Stomach smooth muscle (tissue), 2 donors: Measurements from ENCODE around the gene ZKSCAN1.
"Not testable (repeated sequence)": the region's sequence is repeated elsewhere in the genome, so short reads cannot be mapped to it uniquely, and the experiment has no call there.

Experiments
- H3K27ac ChIP-seq: one replicate; pipeline ENCODE4 v1.7.0; 2013; ENCODE audit warnings: mild to moderate bottlenecking, low read length, inconsistent platforms
- H3K27me3 ChIP-seq, 2 donors: one replicate each; pipeline ENCODE4 v1.7.0; 2013; ENCODE audit warnings: low read length in 2 of 2; ENCODE audit not compliant: insufficient read depth in 2 of 2, control insufficient read depth in 1 of 2
- H3K36me3 ChIP-seq, 2 donors: one replicate each; pipeline ENCODE4 v1.7.0; 2013; ENCODE audit warnings: low read length in 2 of 2; ENCODE audit not compliant: control insufficient read depth in 2 of 2, insufficient read depth in 2 of 2
- H3K4me1 ChIP-seq: one replicate; pipeline ENCODE4 v1.7.0; 2013; ENCODE audit warnings: low read length; ENCODE audit not compliant: control insufficient read depth, insufficient read depth
- H3K4me3 ChIP-seq, 2 donors: one replicate each; pipeline ENCODE4 v1.7.0; 2013; ENCODE audit warnings: low read length in 2 of 2
- H3K9ac ChIP-seq, 2 donors: one replicate each; pipeline ENCODE4 v1.7.0; 2013; ENCODE audit warnings: low read length in 2 of 2, mild to moderate bottlenecking in 1 of 2
- H3K9me3 ChIP-seq, 2 donors: one replicate each; pipeline ENCODE4 v1.7.0; 2013; ENCODE audit warnings: low read length in 2 of 2; ENCODE audit not compliant: control insufficient read depth in 2 of 2
- donor health status: healthy.
- donor health status: Pancreatic carcinoma.

Gene ZKSCAN1

GRCh38 chr7:99981066-99981465 is 34.3 kb upstream of the ZKSCAN1 start:
- not testable (repeated sequence) for H3K9me3 ChIP-seq, H3K27me3 ChIP-seq, H3K9ac ChIP-seq, H3K4me1 ChIP-seq, H3K36me3 ChIP-seq, H3K27ac ChIP-seq, H3K4me3 ChIP-seq

GRCh38 chr7:99984593-99984992 is 30.8 kb upstream of the ZKSCAN1 start:
- Histone ChIP-seq H3K9me3 (no peaks in the 10 kb centered on the region), H3K4me3 (no peak overlapping the region), H3K9ac (no peak overlapping the region), H3K4me1 (no peaks in the 10 kb centered on the region), H3K27me3 (peaks cover 0 to 3% of the 10 kb centered on the region in 2 donors), H3K36me3 (no peaks in the 10 kb centered on the region), H3K27ac (no peak overlapping the region)

DNA sequence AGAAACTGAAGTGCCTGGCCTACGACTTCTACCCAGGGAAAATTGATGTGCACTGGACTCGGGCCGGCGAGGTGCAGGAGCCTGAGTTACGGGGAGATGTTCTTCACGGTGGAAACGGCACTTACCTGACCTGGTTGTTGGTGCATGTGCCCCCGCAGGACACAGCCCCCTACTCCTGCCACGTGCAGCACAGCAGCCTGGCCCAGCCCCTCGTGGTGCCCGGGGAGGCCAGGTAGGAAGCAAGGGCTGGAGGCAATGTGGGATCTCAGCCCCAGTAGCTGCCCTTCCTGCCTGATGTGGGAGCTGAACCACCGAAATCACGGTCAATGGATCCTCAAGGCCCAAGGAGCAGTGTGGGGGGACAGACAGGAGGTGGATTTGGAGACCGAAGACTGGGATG is 28.1 kb upstream of the ZKSCAN1 start:
- H3K9me3 ChIP-seq, H3K36me3 ChIP-seq, H3K27ac ChIP-seq, H3K4me3 ChIP-seq, H3K27me3 ChIP-seq, H3K9ac ChIP-seq, H3K4me1 ChIP-seq: not testable (repeated sequence)

- H3K36me3 ChIP-seq: no peaks in the 10 kb centered on the region
- no peaks in the 10 kb centered on the region for H3K9me3 ChIP-seq
- H3K27me3 ChIP-seq: peaks cover 0 to 3% of the 10 kb centered on the region in 2 donors
- no peak overlapping the region for H3K4me3 ChIP-seq
- no peak overlapping the region for H3K27ac ChIP-seq
- H3K9ac ChIP-seq: no peak overlapping the region
- H3K4me1 ChIP-seq: peaks cover 8% of the 10 kb centered on the region
Measured at GRCh38 chr7:99987846-99988245, 27.6 kb upstream of the ZKSCAN1 start.

DNA sequence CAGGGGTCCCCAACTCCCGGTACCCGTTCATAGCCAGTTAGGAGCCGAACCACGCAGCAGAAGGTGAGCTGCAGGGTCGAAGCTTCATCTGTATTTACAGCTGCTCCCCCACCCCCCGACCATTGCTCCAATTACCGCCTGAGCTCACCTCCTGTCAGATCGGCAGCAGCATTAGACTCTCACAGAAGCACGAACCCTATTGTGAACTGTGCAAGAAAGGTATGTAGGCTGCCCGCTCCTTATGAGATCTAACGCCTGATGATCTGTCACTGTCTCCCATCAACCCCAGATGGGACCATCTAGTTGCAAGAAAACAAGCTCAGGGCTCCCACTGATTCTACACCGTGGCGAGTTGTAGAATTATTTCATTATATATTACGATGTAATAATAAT is 24.9 kb upstream of the ZKSCAN1 start:
- H3K36me3 ChIP-seq: no peaks in the 10 kb centered on the region
- H3K4me1 ChIP-seq: peaks cover 13% of the 10 kb centered on the region
- H3K27me3 ChIP-seq: peaks cover 0 to 3% of the 10 kb centered on the region in 2 donors
- no peaks in the 10 kb centered on the region for H3K9me3 ChIP-seq
- peak overlapping the region; percentile 29 to 42 for H3K9ac ChIP-seq
- H3K27ac ChIP-seq: no peak overlapping the region
- peak overlapping the region; percentile 12 to 59 for H3K4me3 ChIP-seq

DNA sequence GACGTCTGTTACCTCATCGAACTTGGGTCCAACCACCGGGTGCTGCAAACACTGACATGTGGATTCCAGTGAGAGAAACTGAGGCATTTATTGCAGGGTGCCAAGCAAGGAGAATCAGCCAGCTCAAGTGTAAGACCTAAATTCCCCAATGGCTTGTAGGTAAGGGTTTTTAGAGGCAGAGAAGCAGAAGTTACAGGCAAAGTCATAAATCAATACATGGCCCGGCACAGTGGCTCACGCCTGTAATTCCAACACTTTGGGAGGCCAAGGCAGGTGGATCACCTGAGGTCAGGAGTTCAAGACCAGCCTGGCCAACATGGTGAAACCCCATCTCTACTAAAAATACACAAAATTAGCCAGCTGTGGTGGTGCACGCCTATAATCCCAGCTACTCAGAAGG is 23.9 kb upstream of the ZKSCAN1 start:
- not testable (repeated sequence) for H3K9me3 ChIP-seq, H3K27ac ChIP-seq, H3K9ac ChIP-seq, H3K27me3 ChIP-seq, H3K4me3 ChIP-seq, H3K36me3 ChIP-seq
- peaks cover 13% of the 10 kb centered on the region for H3K4me1 ChIP-seq

DNA sequence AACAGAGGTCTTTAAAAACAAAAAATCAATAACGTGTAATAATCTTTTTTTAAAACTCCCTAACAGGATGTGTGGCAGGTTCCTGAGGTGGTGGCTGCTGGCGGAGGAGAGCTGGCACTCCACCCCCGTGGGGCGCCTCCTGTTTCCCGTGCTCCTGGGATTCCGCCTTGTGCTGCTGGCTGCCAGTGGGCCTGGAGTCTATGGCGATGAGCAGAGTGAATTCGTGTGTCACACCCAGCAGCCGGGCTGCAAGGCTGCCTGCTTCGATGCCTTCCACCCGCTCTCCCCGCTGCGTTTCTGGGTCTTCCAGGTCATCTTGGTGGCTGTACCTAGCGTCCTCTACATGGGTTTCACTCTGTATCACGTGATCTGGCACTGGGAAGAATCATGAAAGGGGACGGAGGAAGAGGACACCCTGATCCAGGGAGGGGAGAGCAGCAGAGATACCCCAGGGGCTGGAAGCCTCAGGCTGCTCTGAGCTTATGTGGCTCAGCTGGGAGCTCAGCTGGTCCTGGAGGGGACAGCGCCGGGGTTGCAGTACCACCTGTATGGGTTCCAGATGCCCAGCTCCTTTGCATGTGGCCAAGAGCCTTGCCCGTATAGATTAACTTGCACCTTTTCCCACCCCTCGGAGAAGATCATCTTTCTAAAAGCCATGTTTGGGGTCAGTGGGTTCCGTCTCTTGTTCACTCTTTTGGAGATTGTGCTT is 22.9 kb upstream of the ZKSCAN1 start:
- H3K4me3 ChIP-seq: no peak overlapping the region
- peaks cover 16% of the 10 kb centered on the region for H3K4me1 ChIP-seq
- H3K27ac ChIP-seq: no peak overlapping the region
- no peaks in the 10 kb centered on the region for H3K9me3 ChIP-seq
- H3K36me3 ChIP-seq: no peaks in the 10 kb centered on the region
- no peak overlapping the region for H3K9ac ChIP-seq
- H3K27me3 ChIP-seq: no peaks in the 10 kb centered on the region

DNA sequence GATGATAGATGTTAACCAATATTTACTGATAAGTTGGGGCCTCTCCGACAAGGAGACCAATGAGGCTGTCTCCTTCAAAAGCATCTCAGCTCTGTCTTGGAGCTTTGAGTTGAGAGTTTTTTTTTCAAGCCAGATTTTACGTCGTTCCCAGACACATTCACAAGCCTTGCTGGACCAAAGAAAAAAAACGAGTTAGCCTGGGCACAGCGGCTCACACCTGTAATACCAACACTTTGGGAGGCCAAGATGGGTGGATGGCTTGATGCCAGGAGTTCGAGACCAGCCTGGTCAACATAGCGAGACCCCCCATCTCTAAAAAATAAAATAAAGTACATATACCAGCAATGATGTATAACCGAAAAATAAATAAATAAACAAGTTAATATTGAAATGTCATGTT is 20.6 kb upstream of the ZKSCAN1 start:
- H3K9me3 ChIP-seq: no peaks in the 10 kb centered on the region
- H3K36me3 ChIP-seq: no peaks in the 10 kb centered on the region
- H3K27ac ChIP-seq: no peak overlapping the region
- peaks cover 23% of the 10 kb centered on the region for H3K4me1 ChIP-seq
- no peaks in the 10 kb centered on the region for H3K27me3 ChIP-seq
- H3K9ac ChIP-seq: no peak overlapping the region
- H3K4me3 ChIP-seq: no peak overlapping the region

DNA sequence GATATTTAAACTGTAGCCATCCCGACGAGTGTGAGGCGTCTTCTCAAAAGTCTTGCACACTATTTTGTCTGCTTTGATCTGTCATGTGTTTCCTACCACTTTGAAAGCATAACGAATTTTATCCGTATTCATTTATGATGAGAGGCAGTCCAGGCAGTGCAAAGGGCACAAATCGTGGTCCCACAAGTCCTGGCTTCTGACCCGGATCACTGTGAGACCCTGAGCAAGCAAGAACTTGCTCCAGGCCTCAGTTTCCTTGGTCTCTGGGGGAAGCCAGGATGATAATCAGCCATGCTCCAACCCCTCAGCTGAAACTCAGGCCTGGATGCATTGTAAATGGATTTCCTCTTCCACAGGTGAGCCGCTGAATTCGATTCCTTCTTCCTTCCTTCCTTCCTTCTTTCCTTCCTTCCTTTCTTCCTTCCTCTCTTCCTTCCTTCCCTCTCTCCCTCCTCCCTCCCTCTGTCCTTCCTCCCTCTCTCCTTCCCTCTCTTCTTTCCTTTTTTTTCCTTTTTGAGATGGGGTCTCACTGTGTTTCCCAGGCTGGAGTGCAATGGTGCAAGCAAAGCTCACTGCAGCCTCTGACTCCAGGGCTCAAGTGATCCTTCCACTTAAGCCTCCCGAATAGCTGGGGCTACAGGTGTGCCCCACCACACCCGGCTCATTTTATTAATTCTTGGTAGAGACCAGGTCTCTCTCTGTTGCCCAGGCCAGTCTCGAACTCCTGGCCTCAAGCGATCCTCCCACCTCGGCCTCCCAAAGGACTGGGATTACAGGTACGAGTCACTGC is 18.4 kb upstream of the ZKSCAN1 start:
- Histone ChIP-seq H3K9ac (peak overlapping the region; percentile 76 to 86), H3K27me3 (no peaks in the 10 kb centered on the region), H3K9me3 (no peaks in the 10 kb centered on the region), H3K4me1 (peaks cover 15% of the 10 kb centered on the region), H3K4me3 (peak overlapping the region; percentile 82 to 84), H3K36me3 (no peaks in the 10 kb centered on the region), H3K27ac (peak overlapping the region; percentile 67)

DNA sequence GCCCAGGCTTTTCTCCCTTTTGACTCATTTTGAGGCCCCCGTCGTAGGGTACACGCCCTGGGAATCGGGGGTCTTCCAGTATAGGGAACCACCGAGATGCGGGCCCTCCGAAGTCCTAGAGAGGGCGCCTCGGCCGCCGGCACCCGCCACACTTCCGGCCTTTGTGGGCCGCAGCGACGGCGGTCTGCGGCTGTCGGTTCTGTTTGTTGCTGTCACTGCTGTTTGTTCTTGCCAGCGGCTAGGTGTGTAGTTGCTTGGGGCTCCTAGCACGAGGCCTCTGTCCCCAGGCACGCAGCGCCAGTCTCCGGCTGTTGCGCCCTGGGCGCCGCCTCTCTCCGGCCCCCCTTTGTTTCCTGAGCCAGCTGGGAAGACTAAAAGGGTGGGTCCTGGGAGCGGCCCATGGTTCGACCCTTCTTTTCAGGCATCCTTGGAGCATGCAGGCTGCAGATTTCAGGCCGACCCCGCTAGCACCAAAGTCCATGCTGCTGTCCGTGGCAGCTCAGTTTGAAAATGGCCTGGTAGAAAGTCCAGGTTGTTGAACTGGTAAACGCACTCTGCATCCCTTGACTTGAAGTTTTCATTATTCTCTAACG is 17.8 kb upstream of the ZKSCAN1 start:
- H3K27me3 ChIP-seq: no peaks in the 10 kb centered on the region
- peak overlapping the region; percentile 82 to 84 for H3K4me3 ChIP-seq
- peak overlapping the region; percentile 76 to 86 for H3K9ac ChIP-seq
- H3K36me3 ChIP-seq: no peaks in the 10 kb centered on the region
- H3K9me3 ChIP-seq: no peaks in the 10 kb centered on the region
- peaks cover 15% of the 10 kb centered on the region for H3K4me1 ChIP-seq
- H3K27ac ChIP-seq: peak overlapping the region; percentile 67

DNA sequence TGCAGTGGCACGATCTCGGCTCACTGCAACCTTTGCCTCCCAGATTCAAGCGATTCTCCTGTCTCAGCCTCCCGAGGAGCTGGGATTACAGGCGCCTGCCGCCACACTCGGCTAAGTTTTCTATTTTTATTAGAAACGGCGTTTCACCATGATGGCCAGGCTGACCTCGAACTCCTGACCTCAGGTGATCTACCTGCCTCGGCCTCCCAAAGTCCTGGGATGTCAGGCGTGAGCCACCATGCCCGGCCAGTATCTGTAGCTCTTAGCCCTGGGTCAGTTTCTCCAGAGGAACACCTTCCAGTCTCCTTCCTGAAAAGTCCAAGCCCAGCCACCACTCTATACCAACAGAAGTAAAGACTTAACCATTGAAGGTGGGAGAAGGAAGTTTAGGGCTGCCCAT is 15.2 kb upstream of the ZKSCAN1 start:
- Histone ChIP-seq H3K9me3 (no peaks in the 10 kb centered on the region), H3K9ac (no peak overlapping the region), H3K4me1 (peaks cover 17% of the 10 kb centered on the region), H3K27me3 (no peaks in the 10 kb centered on the region), H3K36me3 (no peaks in the 10 kb centered on the region), H3K27ac (no peak overlapping the region), H3K4me3 (no peak overlapping the region)
